ENCODE results near the gene KHSRP.
"Not testable (repeated sequence)": the region's sequence is repeated elsewhere in the genome, so short reads cannot be mapped to it uniquely, and the experiment has no call there.

Gene KHSRP

DNA sequence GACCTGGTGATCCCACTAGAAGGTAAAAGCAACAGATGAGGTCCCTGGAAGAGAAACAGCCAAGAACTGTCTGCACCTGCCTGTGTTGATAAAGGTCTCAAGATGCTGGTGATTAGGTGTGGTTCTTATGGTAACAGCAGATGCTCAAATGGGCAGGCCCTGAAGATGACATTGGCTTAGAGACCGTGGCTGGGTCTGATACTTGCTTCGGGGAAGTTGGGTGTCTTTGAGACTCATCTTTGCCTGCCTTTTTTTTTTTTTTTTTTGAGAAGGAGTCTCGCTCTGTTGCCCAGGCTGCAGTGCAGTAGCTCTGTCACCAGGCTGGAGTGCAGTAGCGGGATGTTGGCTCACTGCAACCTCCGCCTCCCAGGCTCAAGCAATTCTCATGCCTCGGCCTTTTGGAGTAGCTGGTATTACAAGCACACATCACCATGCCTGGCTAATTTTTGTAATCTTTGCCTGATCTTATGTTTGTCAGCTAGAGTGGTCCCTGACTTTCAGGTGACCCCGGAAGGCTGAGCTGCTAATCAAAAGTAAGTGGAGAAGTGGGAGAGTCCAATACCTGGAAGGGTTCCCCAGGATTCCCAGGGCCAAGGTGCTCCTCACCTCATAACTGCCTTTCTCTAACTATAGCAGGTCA lies 27.1 kb upstream of the KHSRP start:
- DNase-seq, result no peak

DNA sequence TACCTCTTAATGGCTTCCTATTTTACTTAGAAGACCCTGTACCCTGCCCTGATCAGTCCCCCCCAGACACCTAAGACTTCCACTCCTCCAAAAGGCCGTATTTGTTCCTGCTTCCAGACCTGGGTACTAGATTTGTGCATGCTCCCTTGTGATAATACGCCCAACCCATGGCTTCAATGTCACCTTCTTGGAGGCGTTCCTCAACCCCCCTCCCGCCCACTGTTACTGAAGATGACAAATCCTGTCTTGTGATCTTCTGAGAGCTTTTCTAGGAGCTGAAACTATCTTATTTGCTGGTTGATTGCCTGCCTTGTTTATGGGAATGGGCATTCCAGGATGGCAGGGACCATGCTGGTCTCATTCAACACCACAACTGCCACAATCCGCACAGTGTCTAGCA lies 25.6 kb upstream of the KHSRP start:
- DNase-seq, result no peak

- no peak for DNase-seq
Observed at GRCh38 chr19:6448045-6448444, 23.4 kb upstream of the KHSRP start.

- DNase-seq, result no peak
Observed at GRCh38 chr19:6446452-6446851, 21.8 kb upstream of the KHSRP start.

GRCh38 chr19:6443986-6444385 lies 19.4 kb upstream of the KHSRP start:
- no peak for DNase-seq

DNA sequence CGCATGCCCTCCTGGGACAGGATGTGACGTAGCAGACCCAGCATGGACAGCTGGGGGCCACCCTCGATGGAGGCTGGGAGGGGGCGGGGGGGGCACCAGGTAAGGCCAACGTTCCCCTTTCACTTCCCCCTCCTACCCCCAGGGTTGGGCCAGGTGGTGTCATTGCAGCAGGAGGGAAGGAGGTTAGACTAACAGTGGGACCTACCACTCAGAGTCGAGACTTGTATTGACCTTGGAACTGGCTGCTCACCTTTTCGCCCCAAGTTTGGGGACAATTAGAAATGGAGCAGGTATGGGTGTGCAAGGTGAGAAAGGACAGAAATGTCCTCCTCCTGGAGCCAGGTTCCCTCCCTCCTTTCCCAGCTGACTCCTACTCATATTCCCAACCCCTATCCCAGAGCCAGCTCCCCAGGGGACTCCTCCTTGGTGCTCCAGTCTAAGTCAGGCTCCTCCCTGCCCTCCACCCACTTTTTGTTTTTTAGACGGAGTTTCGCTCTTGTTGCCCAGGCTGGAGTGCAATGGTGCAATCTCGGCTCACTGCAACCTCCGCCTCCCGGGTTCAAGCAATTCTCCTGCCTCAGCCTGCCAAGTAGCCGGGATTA lies 17.6 kb upstream of the KHSRP start:
- no peak for DNase-seq

DNA sequence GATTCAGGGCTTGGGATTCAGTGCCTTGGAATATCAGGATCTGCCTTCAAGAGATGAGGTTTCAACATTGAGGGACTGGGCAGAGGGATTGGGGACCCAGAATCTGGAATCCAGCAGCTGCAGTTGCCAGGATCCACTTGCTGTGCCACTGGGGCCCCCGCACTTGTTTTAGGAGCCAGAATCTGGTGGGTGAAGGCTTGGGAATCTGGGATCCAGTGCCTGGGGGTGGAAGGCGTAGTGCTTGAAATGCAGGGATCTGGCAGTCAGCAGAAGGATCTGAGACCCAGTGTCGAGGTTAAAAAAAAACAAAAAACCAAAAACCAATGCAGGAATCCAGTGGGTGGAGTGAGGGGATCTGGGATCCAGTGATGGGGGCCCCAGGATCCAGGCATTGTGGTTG lies 16.3 kb upstream of the KHSRP start:
- no peak for DNase-seq

DNA sequence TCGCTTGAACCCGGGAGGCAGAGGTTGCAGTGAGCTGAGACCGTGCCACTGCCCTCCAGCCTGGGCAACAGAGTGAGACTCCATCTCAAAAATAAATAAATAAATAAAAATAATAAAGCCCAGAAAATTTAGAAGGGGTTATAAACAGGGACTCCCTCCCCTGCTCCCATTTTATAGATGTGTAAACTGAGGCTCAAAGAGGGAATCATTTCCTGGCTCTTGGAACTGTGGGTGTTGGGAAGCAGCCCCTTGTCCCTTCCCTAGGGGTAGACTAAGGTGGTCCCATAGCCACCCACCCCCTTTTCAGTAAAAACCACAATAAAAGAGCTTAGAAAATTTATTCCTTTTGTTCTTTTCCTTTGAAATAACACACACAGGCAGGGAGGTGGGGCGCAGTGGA lies 15.1 kb upstream of the KHSRP start:
- no peak for DNase-seq

DNA sequence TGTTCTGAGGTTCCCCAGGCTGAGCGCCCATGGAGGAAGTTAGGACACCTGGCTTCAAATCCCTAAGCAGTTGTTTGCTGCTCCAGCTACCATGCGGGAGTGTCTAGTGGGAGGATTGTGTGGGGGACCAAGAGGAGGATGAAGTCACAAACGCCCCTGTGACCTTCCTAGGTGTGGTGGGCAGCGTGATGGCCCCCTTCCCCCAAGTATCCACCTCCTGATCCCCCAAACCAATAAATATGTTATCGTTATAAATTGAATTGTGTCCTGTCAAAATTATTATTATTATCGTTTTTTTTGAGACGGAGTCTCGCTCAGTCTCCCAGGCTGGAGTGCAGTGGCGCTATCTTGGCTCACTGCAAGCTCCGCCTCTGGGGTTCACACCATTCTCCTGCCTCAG lies 9.1 kb upstream of the KHSRP start, which contains the start of gene SLC25A41:
SLC25A41 (minus strand) TSS at position 101 of the 400 bp plus-strand sequence; CDS start at position 31, 70 bp downstream.
- DNase-seq, result no peak

- DNase-seq, result no peak
Observed at GRCh38 chr19:6433165-6433564, 8.6 kb upstream of the KHSRP start.

GRCh38 chr19:6431891-6432290 lies 7.3 kb upstream of the KHSRP start:
- no peak for DNase-seq

GRCh38 chr19:6429419-6430221 lies 5.0 kb upstream of the KHSRP start:
- no peak for DNase-seq

DNA sequence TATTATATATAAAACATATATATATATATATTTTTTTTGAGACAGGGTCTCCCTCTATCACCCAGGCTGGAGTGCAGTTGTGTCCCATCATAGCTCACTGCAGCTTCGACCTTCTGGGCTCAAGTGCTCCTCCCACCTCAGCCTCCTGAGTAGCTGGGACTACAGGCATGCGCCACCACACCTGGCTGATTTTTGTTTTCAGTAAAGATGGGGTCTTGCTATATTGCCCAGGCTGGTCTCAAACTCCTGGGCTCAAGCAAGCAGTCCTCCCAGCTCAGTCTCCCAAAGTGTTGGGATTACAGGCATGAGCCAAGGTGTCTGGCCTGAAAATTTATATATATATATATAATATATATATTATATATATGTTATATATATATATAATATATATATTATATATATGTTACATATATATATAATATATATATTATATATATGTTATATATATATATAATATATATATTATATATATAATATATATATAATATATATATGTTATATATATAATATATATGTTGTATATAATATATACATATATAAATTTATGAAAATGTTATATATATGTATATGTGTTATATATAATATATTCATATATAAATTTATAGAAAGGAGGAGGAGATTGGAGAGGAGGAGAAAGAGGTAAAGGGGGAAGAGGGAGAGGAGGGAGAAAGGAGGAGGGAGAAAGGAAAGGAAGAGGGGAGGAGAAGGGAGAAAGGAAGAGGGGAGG lies 4.2 kb upstream of the KHSRP start:
- DNase-seq, result not testable (repeated sequence)

GRCh38 chr19:6427131-6427530 lies 2.5 kb upstream of the KHSRP start:
- DNase-seq, result no peak

DNA sequence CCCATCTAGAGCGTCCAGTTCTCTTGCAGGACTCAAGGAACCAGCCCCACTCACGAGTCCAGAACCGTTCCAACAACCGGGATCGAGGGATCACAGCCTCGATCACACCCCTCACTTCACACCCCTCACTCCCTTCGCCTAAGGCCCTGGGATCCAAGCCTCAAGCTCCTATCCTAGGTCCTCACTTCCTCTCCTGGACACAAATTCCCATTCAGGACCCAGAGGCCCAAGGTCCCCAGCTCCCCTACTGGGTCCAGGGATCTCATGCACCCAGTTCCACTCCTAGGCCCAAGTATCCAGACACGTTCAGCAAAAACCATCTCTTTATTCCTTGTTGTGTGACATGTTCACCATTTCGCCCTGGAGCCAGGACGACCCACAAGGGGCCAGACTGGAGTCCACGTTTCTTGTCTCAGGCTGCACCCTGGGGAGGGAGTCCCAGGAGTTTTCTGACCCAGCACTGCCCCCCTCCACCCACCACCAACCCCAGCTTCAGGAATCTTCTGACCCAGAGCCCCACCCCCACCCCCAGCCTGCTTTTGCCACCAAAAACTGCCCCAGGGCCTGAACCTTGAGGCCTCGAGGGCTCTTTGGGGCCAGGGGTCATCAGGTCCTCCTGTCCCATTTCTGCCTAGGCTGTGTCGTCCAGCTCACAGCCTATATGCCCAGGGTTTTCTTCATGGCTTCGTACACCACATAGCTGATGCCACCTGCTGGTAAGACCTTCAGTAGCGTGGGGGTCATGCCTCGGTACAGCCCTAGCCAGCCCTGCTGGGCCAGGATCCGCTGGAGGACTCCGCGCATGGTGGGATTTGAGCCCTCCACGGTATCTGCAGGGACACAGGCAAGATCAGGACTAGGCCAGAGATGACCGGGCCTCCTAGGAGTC lies 1.4 kb upstream of the KHSRP start:
- no peak for DNase-seq

DNA sequence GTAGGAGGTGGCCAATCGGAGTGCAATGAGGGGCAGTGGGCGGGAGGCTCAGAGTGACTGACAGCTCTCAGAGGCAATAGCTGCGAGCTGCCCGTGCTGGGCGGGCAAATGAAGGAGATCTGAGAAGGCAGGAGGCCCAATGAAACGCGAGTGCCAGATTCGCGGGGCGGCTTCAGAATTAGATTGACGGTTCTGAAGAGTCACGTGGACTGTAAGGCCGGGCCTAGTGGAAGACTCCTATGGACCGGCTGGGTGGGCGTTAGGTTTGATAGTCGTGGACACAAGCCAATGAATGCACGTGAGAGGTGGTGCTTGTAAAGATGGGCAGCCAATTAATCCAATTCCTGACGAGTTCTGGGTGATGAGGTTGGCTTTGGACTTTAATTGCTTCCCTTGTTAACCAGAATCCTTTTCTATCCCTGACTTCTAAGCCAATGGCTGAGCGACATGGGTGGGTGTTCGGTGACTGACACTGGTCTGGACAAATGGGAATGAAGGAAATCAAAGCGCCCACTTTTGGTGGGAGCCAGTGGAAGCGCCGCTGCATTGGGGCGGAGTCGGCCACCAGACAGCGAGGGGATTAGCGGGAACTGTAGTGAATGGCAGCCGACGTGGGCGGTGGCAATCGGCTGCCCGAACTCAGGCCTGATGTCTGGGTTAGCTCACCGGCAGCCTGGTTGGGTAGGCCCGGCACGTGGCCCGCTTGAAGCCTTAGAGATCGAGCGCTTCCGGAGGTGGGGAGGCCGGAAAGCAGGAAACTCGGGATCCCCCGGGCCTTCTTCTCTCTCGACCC lies 524 bp upstream of the KHSRP start:
- peak; percentile 100 for DNase-seq

GRCh38 chr19:6423499-6424194 lies 964 bp downstream of the KHSRP start:
- DNase-seq, result no peak

DNA sequence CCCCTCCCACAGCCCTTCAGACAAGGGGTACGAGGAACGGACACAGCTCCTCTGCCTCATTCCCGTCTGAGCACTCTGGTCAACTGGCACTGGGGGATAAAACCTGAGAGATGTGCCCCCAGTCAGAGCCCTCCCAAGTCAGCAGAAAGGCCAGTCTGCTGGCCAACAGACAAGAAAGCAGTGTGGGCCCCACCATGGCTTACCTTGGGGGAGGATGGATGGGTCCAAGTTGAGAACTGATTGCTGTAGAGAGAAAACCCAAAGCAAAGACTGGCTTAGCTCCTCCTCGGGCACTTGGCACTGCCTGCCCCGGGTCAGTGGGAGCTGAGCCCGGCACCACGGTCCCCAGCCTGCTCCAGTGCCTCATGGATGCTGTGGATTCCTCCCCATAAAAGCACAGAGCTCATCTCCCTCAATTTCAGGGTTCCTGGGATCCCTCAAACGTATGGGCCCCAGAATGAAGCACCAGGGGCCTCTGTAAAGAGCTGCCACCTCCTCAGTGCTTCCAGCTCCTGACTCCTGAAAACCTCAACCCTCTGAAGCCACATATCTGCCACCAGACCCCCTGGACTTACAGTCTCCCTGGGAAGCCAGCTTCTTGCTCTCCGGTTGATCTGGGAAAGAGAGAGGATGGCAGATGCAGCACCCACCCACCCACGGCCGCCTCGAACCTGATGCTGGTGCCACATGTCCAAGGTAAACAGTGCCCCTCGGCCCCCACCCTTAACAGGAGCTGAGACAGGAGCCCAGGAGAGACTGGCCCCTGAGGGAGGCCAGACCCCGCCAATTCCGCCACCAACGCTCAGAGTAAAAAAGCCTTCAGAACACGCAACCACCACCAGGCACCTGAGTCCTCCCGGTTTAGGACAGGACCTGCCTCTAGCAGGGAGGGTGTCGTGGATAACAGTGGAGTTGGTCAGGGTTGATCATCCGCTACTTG lies 3.3 kb downstream of the KHSRP start:
- DNase-seq, result no peak

- no peak for DNase-seq
Observed at GRCh38 chr19:6418562-6418932, 6.1 kb downstream of the KHSRP start.
